Activated CD4-positive, alpha-beta memory T cell treated with anti-CD3 and anti-CD28 coated beads, Interleukin-2, amount 10 ng/mL, durations not matched to agents 7 days and 5 days (primary cell): ENCODE measurements around the gene PYM1. TPM values are rescaled to one million over a fixed set of nuclear protein-coding genes. Genes with fewer than 3 reads are reported as not detected.

Source experiments
- CTCF ChIA-PET: fragments of 350-600 bp; sonication (Branson Sonifier 250); formaldehyde crosslinking; loops from one replicate; lab custom pipeline; 2021; ENCODE audit warnings: antibody characterized with exemption, inconsistent platforms; lab: Charles Lee
- POLR2A ChIA-PET: fragments of 350-600 bp; sonication (Branson Sonifier 250); formaldehyde crosslinking; loops from one replicate; lab custom pipeline; 2021; ENCODE audit warnings: antibody characterized with exemption; lab: Charles Lee
- DNase-seq: peaks from one replicate; pipeline ENCODE4 v3.0.0-alpha.2; 2020
- H3K27ac Mint-ChIP-seq: one replicate; pipeline ENCODE4 v1.8.0; 2021; ENCODE audit warnings: mild to moderate bottlenecking, mixed read lengths
- H3K27me3 Mint-ChIP-seq: one replicate; pipeline ENCODE4 v1.8.0; 2021; ENCODE audit warnings: mixed read lengths
- H3K36me3 Mint-ChIP-seq: one replicate; pipeline ENCODE4 v1.8.0; 2021; ENCODE audit warnings: low read depth, mixed read lengths
- H3K4me1 Mint-ChIP-seq: one replicate; pipeline ENCODE4 v1.8.0; 2021; ENCODE audit warnings: mixed read lengths
- H3K4me3 Mint-ChIP-seq: one replicate; pipeline ENCODE4 v1.8.0; 2021; ENCODE audit warnings: mild to moderate bottlenecking, mixed read lengths
- H3K9me3 Mint-ChIP-seq: one replicate; pipeline ENCODE4 v1.8.0; 2021; ENCODE audit warnings: mixed read lengths
- total RNA-seq, 2 experiments: library from RNA; stranded (reverse); gene quantifications; one replicate each; pipeline ENCODE4 v1.2.3, GENCODE V29; 2021

PYM1 gene
- total RNA-seq, 2 experiments from 2014 or later: 54.2 to 56.0 TPM

DNA sequence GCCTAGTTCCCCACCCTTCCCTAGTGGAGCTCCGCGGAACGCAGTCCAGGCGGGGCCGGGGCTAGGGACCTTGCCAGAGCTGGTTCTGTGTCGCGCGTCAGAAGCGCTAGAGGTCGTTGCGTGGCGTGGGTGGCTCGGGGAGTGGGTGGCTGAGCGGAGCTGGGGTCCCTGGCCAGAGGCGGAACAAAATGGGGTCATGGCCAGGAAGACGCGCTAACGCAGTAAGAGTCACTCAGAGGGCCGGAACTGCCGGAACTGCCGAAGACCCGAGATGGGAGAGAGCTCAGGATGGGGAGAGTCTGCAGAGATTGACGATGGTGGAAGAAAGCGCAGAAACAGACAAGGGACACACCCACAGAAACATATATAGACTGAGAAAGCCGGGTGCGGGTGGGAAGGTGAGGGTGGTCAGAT, 8.1 kb upstream of the PYM1 start:
- POLR2A ChIA-PET: interaction anchor here (0.7 to 8.8 kb wide), 11 partner anchors 8 to 139 kb away, joined by 3 to 122 read pairs (median 4); partner anchors contain the start of genes DGKA, IKZF4, ORMDL2 and PYM1

DNA sequence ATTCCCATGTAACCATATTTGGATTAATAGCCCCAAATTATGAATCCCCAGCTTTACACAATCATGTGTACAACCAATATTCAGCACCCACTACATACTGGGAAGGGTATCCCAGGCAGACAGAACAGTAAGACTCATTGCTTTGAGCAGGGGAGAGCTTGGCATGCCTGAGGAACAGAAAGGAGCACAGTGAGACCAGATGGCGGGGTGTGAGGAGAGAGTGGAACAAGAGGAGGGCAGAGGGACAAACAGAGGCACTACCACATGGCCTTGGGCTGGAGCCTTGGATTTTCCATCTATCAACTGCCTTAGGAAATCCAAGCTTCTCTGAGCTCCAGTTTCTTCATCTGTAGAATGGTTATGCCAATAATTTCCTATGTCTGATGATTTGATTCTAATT, 7.1 kb upstream of the PYM1 start:
- DNase-seq: no peak
- ChIA-PET POLR2A (interaction anchor here (1.0 to 8.8 kb wide), 6 partner anchors 7 to 119 kb away, joined by 3 to 122 read pairs (median 8); partner anchors contain the start of genes DGKA, IKZF4, ORMDL2 and PYM1), CTCF (interaction anchor here (0.5 to 5.5 kb wide), 9 partner anchors 9 to 1902 kb away, joined by 3 to 28 read pairs (median 5); partner anchors contain the start of genes ORMDL2, PYM1 and SARNP)
- Mint-ChIP-seq H3K27me3 (no peaks in the 10 kb centered on the region), H3K4me3 (peak overlapping the region; percentile 91), H3K9me3 (no peaks in the 10 kb centered on the region), H3K36me3 (peaks cover 79% of the 10 kb centered on the region), H3K27ac (peak overlapping the region; percentile 96), H3K4me1 (peaks cover 80% of the 10 kb centered on the region)

More for the DNA sequence above, 8.1 kb upstream of the PYM1 start:
- Mint-ChIP-seq H3K27me3 (no peaks in the 10 kb centered on the region), H3K36me3 (peaks cover 88% of the 10 kb centered on the region), H3K4me3 (peak overlapping the region; percentile 91), H3K9me3 (no peaks in the 10 kb centered on the region), H3K27ac (peak overlapping the region; percentile 96), H3K4me1 (peaks cover 81% of the 10 kb centered on the region)
- DNase-seq: peak; percentile 28
- CTCF ChIA-PET: interaction anchor here (0.8 to 5.5 kb wide), 10 partner anchors 8 to 216 kb away, joined by 3 to 28 read pairs (median 4); partner anchors contain the start of genes ORMDL2, PYM1, SARNP and SUOX

GRCh38 chr12:55933799-55934742, 6.4 kb upstream of the PYM1 start:
- CTCF ChIA-PET: interaction anchor here (0.5 to 5.5 kb wide), 11 partner anchors 8 to 1902 kb away, joined by 3 to 28 read pairs (median 4); partner anchors contain the start of genes ORMDL2, PYM1 and SARNP

DNA sequence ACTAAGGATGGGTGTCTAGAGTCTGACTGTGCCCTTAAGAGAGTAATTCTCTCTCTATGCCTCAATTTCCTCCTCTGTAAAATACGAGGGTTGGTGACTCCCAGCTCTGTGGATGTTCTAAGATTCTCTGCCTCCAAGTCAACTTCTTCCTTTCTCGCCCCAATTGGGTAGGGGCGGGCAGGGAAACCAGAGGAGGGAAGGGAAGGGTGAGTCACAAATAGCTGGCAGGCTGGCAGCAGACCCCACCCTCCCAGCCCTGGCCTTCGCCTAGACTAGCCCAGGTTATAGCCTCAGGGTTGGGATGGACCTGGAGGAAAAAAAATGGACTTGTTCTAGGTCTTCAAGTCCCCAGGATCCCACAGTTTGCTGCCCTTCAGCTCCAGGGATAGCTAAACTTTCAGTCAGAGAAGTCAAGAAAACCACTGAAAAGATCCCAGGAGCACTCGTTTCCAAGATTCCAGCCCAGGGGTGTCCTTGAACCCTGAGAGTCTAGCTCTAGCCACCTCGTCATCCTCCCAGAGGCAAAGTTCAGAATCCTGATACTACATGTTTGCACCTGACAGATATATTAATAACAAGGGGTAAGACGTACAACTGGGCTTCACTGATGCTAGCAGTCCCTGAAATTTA, 5.6 kb upstream of the PYM1 start:
- H3K4me1 Mint-ChIP-seq: peaks cover 73% of the 10 kb centered on the region
- ChIA-PET POLR2A (interaction anchor here (0.8 to 8.8 kb wide), 9 partner anchors 5 to 194 kb away, joined by 3 to 122 read pairs (median 6); partner anchors contain the start of genes DGKA, DNAJC14, ESYT1 and ORMDL2), CTCF (interaction anchor here (0.6 to 5.5 kb wide), 9 partner anchors 9 to 824 kb away, joined by 3 to 28 read pairs (median 4); partner anchors contain the start of genes DNAJC14, ORMDL2 and SARNP)
- no peak for DNase-seq
- peak overlapping the region; percentile 96 for H3K27ac Mint-ChIP-seq
- peaks cover 66% of the 10 kb centered on the region for H3K36me3 Mint-ChIP-seq
- no peaks in the 10 kb centered on the region for H3K27me3 Mint-ChIP-seq
- peak overlapping the region; percentile 91 for H3K4me3 Mint-ChIP-seq
- H3K9me3 Mint-ChIP-seq: no peaks in the 10 kb centered on the region

More at GRCh38 chr12:55933799-55934742, 6.4 kb upstream of the PYM1 start:
- H3K4me1 Mint-ChIP-seq: peaks cover 80% of the 10 kb centered on the region
- H3K9me3 Mint-ChIP-seq: no peaks in the 10 kb centered on the region
- H3K27me3 Mint-ChIP-seq: no peaks in the 10 kb centered on the region
- peak overlapping the region; percentile 91 for H3K4me3 Mint-ChIP-seq
- POLR2A ChIA-PET: interaction anchor here (0.8 to 8.8 kb wide), 12 partner anchors 6 to 195 kb away, joined by 3 to 122 read pairs (median 6); partner anchors contain the start of genes DGKA, DNAJC14, ESYT1 and IKZF4
- peaks cover 74% of the 10 kb centered on the region for H3K36me3 Mint-ChIP-seq
- peak overlapping the region; percentile 96 for H3K27ac Mint-ChIP-seq
- no peak for DNase-seq

DNA sequence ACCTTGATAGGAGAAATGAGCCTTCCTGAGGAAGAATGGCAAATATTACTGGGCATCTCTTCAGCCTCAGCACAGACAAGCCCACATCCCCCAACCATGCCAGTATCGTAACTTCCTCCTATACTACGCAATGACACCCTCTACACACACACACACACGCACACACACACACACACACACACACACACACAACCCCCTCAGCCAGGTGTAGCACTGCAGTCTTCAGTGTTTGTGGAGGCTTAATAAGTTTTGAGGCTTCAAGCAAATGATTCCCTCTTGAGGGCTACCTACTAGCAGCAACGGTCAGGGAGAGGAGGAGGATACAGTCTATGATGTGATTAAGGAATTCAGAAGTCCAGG, 4.8 kb upstream of the PYM1 start:
- peak; percentile 59 for DNase-seq
- Mint-ChIP-seq H3K4me1 (peaks cover 69% of the 10 kb centered on the region), H3K4me3 (peak overlapping the region; percentile 91), H3K9me3 (no peaks in the 10 kb centered on the region), H3K27me3 (no peaks in the 10 kb centered on the region), H3K36me3 (peaks cover 62% of the 10 kb centered on the region), H3K27ac (peak overlapping the region; percentile 96)
- CTCF ChIA-PET: interaction anchor here (0.7 to 7.5 kb wide), 6 partner anchors 11 to 194 kb away, joined by 3 to 51 read pairs (median 4); partner anchors contain the start of genes DNAJC14, ORMDL2 and SARNP
- POLR2A ChIA-PET: interaction anchor here (1.2 to 2.4 kb wide), 6 partner anchors 23 to 195 kb away, joined by 5 to 22 read pairs (median 6); partner anchors contain the start of genes DNAJC14, ESYT1, ORMDL2 and SARNP

DNA sequence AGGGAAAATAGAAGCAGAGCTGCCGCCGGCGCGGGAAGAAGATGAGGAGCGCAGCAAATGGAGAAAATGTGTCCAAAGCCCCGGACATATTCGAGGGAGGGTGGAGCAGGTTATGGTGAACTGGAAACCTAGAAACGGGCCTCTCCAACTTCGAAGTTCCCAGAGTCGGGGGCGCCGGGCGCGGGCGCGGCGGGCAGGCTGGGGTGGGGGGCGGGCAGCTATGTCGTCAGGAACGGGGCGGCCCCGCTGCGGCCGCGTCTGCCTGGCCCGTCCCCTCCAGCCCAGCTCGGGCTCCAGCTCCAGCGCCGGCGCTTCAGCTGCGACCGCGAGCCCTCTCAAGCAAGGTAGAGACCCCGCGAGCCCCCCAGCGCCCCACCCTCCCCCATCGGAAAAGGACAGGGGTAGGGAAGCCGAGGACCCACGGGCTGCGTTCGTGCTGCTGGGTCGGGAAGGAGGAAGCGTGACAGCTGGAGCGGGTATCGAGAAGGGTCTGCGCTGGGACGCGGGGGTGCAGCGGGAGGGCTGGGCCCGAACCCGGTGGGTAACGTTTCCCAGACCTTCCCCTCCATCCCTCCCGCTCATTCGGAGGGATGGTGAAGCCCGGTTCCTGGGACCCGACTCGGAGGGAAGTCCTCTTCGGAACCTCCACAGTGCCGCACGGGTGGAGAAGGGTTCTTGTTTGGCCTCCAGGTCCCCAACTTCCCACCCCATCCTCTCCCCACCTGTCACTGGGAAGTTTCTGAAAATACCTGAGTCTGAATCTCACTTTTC, 4.3 kb upstream of the PYM1 start:
- CTCF ChIA-PET: interaction anchor here (0.5 to 7.5 kb wide), 4 partner anchors 8 to 193 kb away, joined by 4 to 51 read pairs (median 24); partner anchors contain the start of genes ORMDL2 and SARNP
- POLR2A ChIA-PET: interaction anchor here (0.7 to 8.1 kb wide), 14 partner anchors 5 to 202 kb away, joined by 3 to 122 read pairs (median 7); partner anchors contain the start of genes DNAJC14, ESYT1, ORMDL2 and RAB5B
- peak overlapping the region; percentile 91 for H3K4me3 Mint-ChIP-seq
- H3K4me1 Mint-ChIP-seq: peaks cover 64% of the 10 kb centered on the region
- peak overlapping the region; percentile 96 for H3K27ac Mint-ChIP-seq
- peaks cover 62% of the 10 kb centered on the region for H3K36me3 Mint-ChIP-seq
- H3K9me3 Mint-ChIP-seq: no peaks in the 10 kb centered on the region
- H3K27me3 Mint-ChIP-seq: no peaks in the 10 kb centered on the region
- peak; percentile 45 for DNase-seq

- Mint-ChIP-seq H3K4me3 (peak overlapping the region; percentile 91), H3K27ac (peak overlapping the region; percentile 96), H3K4me1 (peaks cover 59% of the 10 kb centered on the region), H3K9me3 (no peaks in the 10 kb centered on the region), H3K27me3 (no peaks in the 10 kb centered on the region), H3K36me3 (peaks cover 61% of the 10 kb centered on the region)
- ChIA-PET CTCF (interaction anchor here (0.5 to 7.5 kb wide), 5 partner anchors 9 to 192 kb away, joined by 4 to 51 read pairs (median 7); partner anchors contain the start of genes ORMDL2 and SARNP), POLR2A (interaction anchor here (0.7 to 8.1 kb wide), 12 partner anchors 6 to 1518 kb away, joined by 3 to 122 read pairs (median 6); partner anchors contain the start of genes DNAJC14, ORMDL2, RAB5B and SARNP)
- no peak for DNase-seq
Measured at GRCh38 chr12:55931317-55931779, 3.7 kb upstream of the PYM1 start.

- no peaks in the 10 kb centered on the region for H3K9me3 Mint-ChIP-seq
- H3K27ac Mint-ChIP-seq: peak within 1 kb of the TSS; percentile 96
- CTCF ChIA-PET: interaction anchor here (0.6 to 7.5 kb wide), 9 partner anchors 9 to 192 kb away, joined by 3 to 51 read pairs (median 4); partner anchors contain the start of genes DNAJC14, ORMDL2, RAB5B and SARNP
- peaks cover 59% of the 10 kb centered on the region for H3K4me1 Mint-ChIP-seq
- peak within 1 kb of the TSS; percentile 91 for H3K4me3 Mint-ChIP-seq
- H3K27me3 Mint-ChIP-seq: no peaks in the 10 kb centered on the region
- POLR2A ChIA-PET: interaction anchor here (0.8 to 8.1 kb wide), 20 partner anchors 6 to 1518 kb away, joined by 3 to 122 read pairs (median 4); partner anchors contain the start of genes DNAJC14, ORMDL2, PA2G4 and RAB5B
- peaks cover 59% of the 10 kb centered on the region for H3K36me3 Mint-ChIP-seq
- peak; percentile 86 for DNase-seq
Measured at GRCh38 chr12:55930771-55931316, 3.1 kb upstream of the PYM1 start, which contains the start of gene DGKA. Gene DGKA (plus strand): TSS chr12:55931162. CDS start chr12:55936504, 5,342 bp downstream.

- Mint-ChIP-seq H3K4me1 (peaks cover 56% of the 10 kb centered on the region), H3K9me3 (no peaks in the 10 kb centered on the region), H3K4me3 (peak overlapping the region; percentile 91), H3K27ac (peak overlapping the region; percentile 96), H3K27me3 (no peaks in the 10 kb centered on the region), H3K36me3 (peaks cover 58% of the 10 kb centered on the region)
- DNase-seq: peak; percentile 89
- ChIA-PET POLR2A (interaction anchor here (1.0 to 8.1 kb wide), 15 partner anchors 8 to 199 kb away, joined by 3 to 122 read pairs (median 9); partner anchors contain the start of genes DNAJC14, ORMDL2, PA2G4 and RAB5B), CTCF (interaction anchor here (0.5 to 7.5 kb wide), 7 partner anchors 10 to 191 kb away, joined by 4 to 59 read pairs (median 14); partner anchors contain the start of genes ORMDL2, RAB5B and SARNP)
Measured at GRCh38 chr12:55929306-55929791, 1.7 kb upstream of the PYM1 start.
